A549 (cell line): Measurements from ENCODE around the gene PFN1. TPM values are rescaled to one million over a fixed set of nuclear protein-coding genes. Genes with fewer than 3 reads are reported as not detected.

Source experiments
- ATAC-seq, 2 experiments: fragments of 200-7000 bp in 1 of 2; fragments of >200 bp in 1 of 2; cut with Nextera tagmentation in 1 of 2; cut with Tn5 transposase in 1 of 2; 3 replicates each; pipeline versions ENCODE4 v1.8.0 to v1.9.1; 2018 to 2020; ENCODE audit warnings: mild to moderate bottlenecking in 1 of 2, moderate library complexity in 1 of 2
- CTCF ChIA-PET: fragments of 300-600 bp; sonication (Branson Sonifier 250); formaldehyde crosslinking; extraction: SDS; loops from one replicate; lab custom pipeline; 2021; ENCODE audit warnings: antibody characterized with exemption, inconsistent platforms; lab: Yijun Ruan, JAX
- POLR2A ChIA-PET: fragments of 350-600 bp; formaldehyde crosslinking; extraction: SDS; loops from one replicate; lab custom pipeline; 2021; ENCODE audit warnings: antibody characterized with exemption, inconsistent platforms; lab: Yijun Ruan, JAX
- DNase-seq, 2 experiments: peaks; one replicate each; pipeline versions ENCODE4 v3.0.0 to v3.0.0-alpha.2; 2011 to 2016; ENCODE audit warnings: low read depth in 1 of 2, low spot score in 1 of 2
- FAIRE-seq: peaks from 2 replicates; lab custom pipeline; 2011; peaks lifted over from hg19 to GRCh38; lab: Jason Lieb, UNC
- H3K27ac ChIP-seq, 2 experiments: fragments of >200 bp; sonication (Bioruptor Twin); formaldehyde crosslinking; 3 replicates each; pipeline ENCODE4 v1.5.1; 2016 to 2017
- H3K4me1 ChIP-seq: fragments of >200 bp; sonication (Bioruptor Twin); formaldehyde crosslinking; 3 replicates; pipeline ENCODE4 v1.6.1; 2016
- H3K4me2 ChIP-seq: fragments of >200 bp; sonication (Bioruptor Twin); formaldehyde crosslinking; 3 replicates; pipeline ENCODE4 v1.6.1; 2016
- H3K4me3 ChIP-seq: fragments of >200 bp; sonication (Bioruptor Twin); formaldehyde crosslinking; 3 replicates; pipeline ENCODE4 v1.5.1; 2016
- H3K9me3 ChIP-seq: fragments of >200 bp; sonication (Bioruptor Twin); formaldehyde crosslinking; 3 replicates; pipeline ENCODE4 v1.6.1; 2016
- BHLHE40 ChIP-seq: IDR thresholded peaks from 2 replicates; pipeline ENCODE4 v1.6.1; 2012; ENCODE audit warnings: low read depth, low read length, inconsistent platforms
- CBX2 ChIP-seq: fragments of 200-600 bp; sonication (generic); IDR thresholded peaks from 2 replicates; pipeline ENCODE4 v1.6.1; 2016; ENCODE audit warnings: low read depth, mild to moderate bottlenecking, borderline replicate concordance
- CEBPB ChIP-seq, 2 experiments: fragments of >200 bp in 1 of 2; sonication (Bioruptor Twin) in 1 of 2; formaldehyde crosslinking in 1 of 2; IDR thresholded peaks; 2 replicates each; pipeline ENCODE4 v1.6.1; 2012 to 2016
- CHD4 ChIP-seq: fragments of 200-600 bp; sonication (generic); IDR thresholded peaks from 2 replicates; pipeline ENCODE4 v1.6.1; 2016; ENCODE audit warnings: antibody characterized with exemption, mild to moderate bottlenecking, borderline replicate concordance
- HEYL ChIP-seq: fragments of 250-450 bp; sonication (Bioruptor Pico); IDR thresholded peaks from 2 replicates; pipeline ENCODE4 v1.8.0; 2021; ENCODE audit warnings: mild to moderate bottlenecking, moderate library complexity
- HOXA7 ChIP-seq: fragments of 250-450 bp; sonication (Bioruptor Pico); IDR thresholded peaks from 2 replicates; pipeline ENCODE4 v1.5.0; 2020; ENCODE audit warnings: mild to moderate bottlenecking, moderate library complexity
- KDM5A ChIP-seq: fragments of 200-600 bp; sonication (generic); IDR thresholded peaks from 2 replicates; pipeline ENCODE4 v1.6.1; 2016; ENCODE audit warnings: antibody characterized with exemption, mild to moderate bottlenecking
- NFE2L2 ChIP-seq: fragments of 150-350 bp; conservative IDR thresholded peaks from 2 replicates; pipeline ENCODE4 v1.6.1; 2014; ENCODE audit warnings: low read length
- PHF8 ChIP-seq: fragments of 200-600 bp; sonication (generic); IDR thresholded peaks from 2 replicates; pipeline ENCODE4 v1.6.1; 2016; ENCODE audit warnings: low read depth, mild to moderate bottlenecking, antibody characterized with exemption, moderate library complexity, borderline replicate concordance
- POLR2AphosphoS2 ChIP-seq: conservative IDR thresholded peaks from 2 replicates; pipeline ENCODE4 v1.6.1; 2012; ENCODE audit warnings: low read length, improper control_type of control experiment, inconsistent platforms
- RFX5 ChIP-seq: fragments of 450-650 bp; IDR thresholded peaks from 2 replicates; pipeline ENCODE4 v1.7.1; 2014; ENCODE audit warnings: antibody characterized with exemption, mild to moderate bottlenecking, moderate library complexity
- SREBF2 ChIP-seq: fragments of 450-650 bp; IDR thresholded peaks from 2 replicates; pipeline ENCODE4 v1.6.1; 2014; ENCODE audit warnings: mild to moderate bottlenecking, moderate library complexity
- TFCP2L1 ChIP-seq: fragments of 250-450 bp; sonication (Bioruptor Pico); IDR thresholded peaks from 2 replicates; pipeline ENCODE4 v1.5.0; 2021; ENCODE audit warnings: mild to moderate bottlenecking
- WGBS: methylation state at CpG from one replicate; pipeline ENCODE4 v1.1.6; 2017; ENCODE audit errors: missing lambda C conversion rate; 5-methylcytosine and 5-hydroxymethylcytosine counted together
- polyA plus RNA-seq, 4 experiments: library from polyadenylated mRNA; depleted of rRNA in 3 of 4; stranded (reverse); fragments of >200 nt; fragmentation: RNase III in 1 of 4; extraction: RNeasy Plus Mini Kit Qiagen cat#74134 plus additional on column Dnase treatment in 1 of 4; gene quantifications; 2 replicates in 3 of 4; 3 replicates in 1 of 4; pipeline ENCODE4 v1.2.3, GENCODE V29; 2011 to 2017
- TF ChIP-seq, protein P1 (sequence below): IDR thresholded peaks from 2 replicates; pipeline ENCODE4 v1.6.1; 2012
- TF ChIP-seq, protein P2 (sequence below): IDR thresholded peaks from 2 replicates; pipeline ENCODE4 v1.6.1; 2012; ENCODE audit warnings: low read depth, borderline replicate concordance
- TF ChIP-seq, protein P3 (sequence below): fragments of >200 bp; sonication (Bioruptor Twin); formaldehyde crosslinking; IDR thresholded peaks from 3 replicates; pipeline ENCODE4 v1.5.1; 2016
- TF ChIP-seq, protein P4 (sequence below): IDR thresholded peaks from 2 replicates; pipeline ENCODE4 v1.6.1; 2012
- TF ChIP-seq, protein P5 (sequence below): fragments of 200-600 bp; sonication (generic); IDR thresholded peaks from 2 replicates; pipeline ENCODE4 v1.6.1; 2016; ENCODE audit warnings: antibody characterized with exemption, mild to moderate bottlenecking, moderate library complexity
- TF ChIP-seq, protein P6 (sequence below): fragments of 450-650 bp; IDR thresholded peaks from 2 replicates; pipeline ENCODE4 v1.6.1; 2014; ENCODE audit warnings: antibody characterized with exemption

PFN1 gene
- polyA plus RNA-seq, 2 of the 4 experiments (the other 2 are of a cell fraction) = 1,732 to 3,230 TPM

DNA sequence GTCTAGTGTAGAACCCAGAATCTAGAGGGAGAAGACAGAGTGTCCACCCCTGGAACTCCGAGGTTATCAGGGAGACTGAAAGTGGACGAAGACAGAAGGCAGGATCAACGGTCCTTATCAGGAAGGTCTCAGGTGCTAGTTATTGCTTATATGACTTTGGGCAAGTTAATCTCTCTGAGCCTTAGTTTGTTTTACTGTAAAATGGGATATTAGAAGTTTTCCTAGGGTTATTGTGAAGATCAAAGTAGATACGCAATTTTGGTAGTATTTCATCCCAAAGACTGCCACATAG, 7.1 kb downstream of the PFN1 start:
- POLR2A ChIA-PET = interaction anchor here (3.2 kb wide), 1 partner anchor 25 kb away, joined by 83 read pairs; the partner anchor contains the start of gene SPAG7
- TF ChIP-seq RFX5 = no peak
- TF ChIP-seq, protein P1, sequence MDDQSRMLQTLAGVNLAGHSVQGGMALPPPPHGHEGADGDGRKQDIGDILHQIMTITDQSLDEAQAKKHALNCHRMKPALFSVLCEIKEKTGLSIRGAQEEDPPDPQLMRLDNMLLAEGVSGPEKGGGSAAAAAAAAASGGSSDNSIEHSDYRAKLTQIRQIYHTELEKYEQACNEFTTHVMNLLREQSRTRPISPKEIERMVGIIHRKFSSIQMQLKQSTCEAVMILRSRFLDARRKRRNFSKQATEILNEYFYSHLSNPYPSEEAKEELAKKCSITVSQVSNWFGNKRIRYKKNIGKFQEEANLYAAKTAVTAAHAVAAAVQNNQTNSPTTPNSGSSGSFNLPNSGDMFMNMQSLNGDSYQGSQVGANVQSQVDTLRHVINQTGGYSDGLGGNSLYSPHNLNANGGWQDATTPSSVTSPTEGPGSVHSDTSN = 0 out of 2 replicates have a peak, but pooled peaks have one; percentile 2
- TF ChIP-seq, protein P2, sequence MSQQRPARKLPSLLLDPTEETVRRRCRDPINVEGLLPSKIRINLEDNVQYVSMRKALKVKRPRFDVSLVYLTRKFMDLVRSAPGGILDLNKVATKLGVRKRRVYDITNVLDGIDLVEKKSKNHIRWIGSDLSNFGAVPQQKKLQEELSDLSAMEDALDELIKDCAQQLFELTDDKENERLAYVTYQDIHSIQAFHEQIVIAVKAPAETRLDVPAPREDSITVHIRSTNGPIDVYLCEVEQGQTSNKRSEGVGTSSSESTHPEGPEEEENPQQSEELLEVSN = 0 out of 2 replicates have a peak, but pooled peaks have one; percentile 6
- H3K4me1 ChIP-seq = peaks cover 62% of the 10 kb centered on the region
- H3K4me3 ChIP-seq = peak overlapping the region; percentile 85
- CTCF ChIA-PET = interaction anchor here (2.9 to 3.5 kb wide), 3 partner anchors 31 to 47 kb away, joined by 14 to 33 read pairs (median 15); partner anchors contain the start of gene CAMTA2
- ATAC-seq (no peak), FAIRE-seq (no peak), DNase-seq (no peak)
- H3K4me2 ChIP-seq = peak overlapping the region; percentile 90
- WGBS = 25% methylated on average over 4 of the region's 4 CpGs
- H3K27ac ChIP-seq = peak overlapping the region; percentile 89 to 93
- H3K9me3 ChIP-seq = no peaks in the 10 kb centered on the region

DNA sequence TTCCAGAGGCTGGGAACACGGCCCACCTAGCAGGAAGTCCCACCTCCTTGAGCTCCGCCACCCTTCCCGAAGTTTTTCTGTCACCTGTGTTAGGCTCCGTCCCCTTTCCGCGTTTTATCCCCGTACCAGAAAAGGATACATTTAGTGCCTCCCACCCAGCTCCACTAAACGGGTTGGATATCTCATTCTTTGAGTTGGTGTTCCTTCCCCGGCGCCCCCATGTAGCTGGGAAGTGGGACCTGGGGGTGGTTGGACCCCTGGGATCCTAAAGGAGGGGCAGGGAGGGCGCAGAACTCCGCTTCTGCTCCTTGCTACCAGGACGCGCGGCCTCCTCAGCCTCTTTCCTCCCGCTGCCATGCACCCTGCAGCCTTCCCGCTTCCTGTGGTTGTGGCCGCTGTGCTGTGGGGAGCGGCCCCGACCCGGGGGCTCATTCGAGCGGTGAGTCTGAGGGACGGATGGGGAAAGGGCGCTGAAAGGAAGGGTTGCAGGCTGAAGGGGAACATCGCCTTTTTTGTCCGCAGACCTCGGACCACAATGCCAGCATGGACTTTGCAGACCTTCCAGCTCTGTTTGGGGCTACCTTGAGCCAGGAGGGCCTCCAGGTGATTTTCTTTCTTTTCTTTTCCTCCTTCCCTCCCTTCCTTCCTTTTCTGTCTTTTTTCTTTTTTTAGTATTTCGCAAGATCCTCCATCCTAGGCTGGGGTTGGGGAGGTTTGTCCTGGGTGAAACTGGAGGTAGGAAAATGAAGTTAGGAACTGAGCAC, 7.6 kb downstream of the PFN1 start:
- POLR2A ChIA-PET = interaction anchor here (0.8 to 3.2 kb wide), 19 partner anchors 9 to 231 kb away, joined by 3 to 83 read pairs (median 7); partner anchors contain the start of genes ARRB2, CAMTA2, CHRNE and ENO3
- Histone ChIP-seq H3K4me3 (peak overlapping the region; percentile 85), H3K4me2 (peak overlapping the region; percentile 90), H3K27ac (peak overlapping the region; percentile 89 to 93)
- ATAC-seq (peak; percentile 69 to 76), FAIRE-seq (peak; percentile 54), DNase-seq (peak in 1 of 2 experiments; percentile 97)
- 2% methylated on average over 29 of the region's 29 CpGs for WGBS
- CTCF ChIA-PET = interaction anchor here (0.8 to 3.5 kb wide), 14 partner anchors 12 to 105 kb away, joined by 3 to 33 read pairs (median 8); partner anchors contain the start of genes CAMTA2, CHRNE and SPAG7
- TF ChIP-seq POLR2AphosphoS2 (peak; percentile 89), PHF8 (0 out of 2 replicates have a peak, but pooled peaks have one; percentile 19), CHD4 (no peak), NFE2L2 (no peak), SREBF2 (no peak), HOXA7 (0 out of 2 replicates have a peak, but pooled peaks have one; percentile 31), CEBPB (IDR thresholded peaks at IDR 0.05) (peak in 1 of 2 experiments; percentile 66; a peak in 2 of 4 replicates), KDM5A (peak; percentile 69), TFCP2L1 (peak; percentile 58; the same call in 1 of the 2 replicates), CBX2 (no peak), BHLHE40 (no peak), HEYL (no peak)
- TF ChIP-seq, protein P3, sequence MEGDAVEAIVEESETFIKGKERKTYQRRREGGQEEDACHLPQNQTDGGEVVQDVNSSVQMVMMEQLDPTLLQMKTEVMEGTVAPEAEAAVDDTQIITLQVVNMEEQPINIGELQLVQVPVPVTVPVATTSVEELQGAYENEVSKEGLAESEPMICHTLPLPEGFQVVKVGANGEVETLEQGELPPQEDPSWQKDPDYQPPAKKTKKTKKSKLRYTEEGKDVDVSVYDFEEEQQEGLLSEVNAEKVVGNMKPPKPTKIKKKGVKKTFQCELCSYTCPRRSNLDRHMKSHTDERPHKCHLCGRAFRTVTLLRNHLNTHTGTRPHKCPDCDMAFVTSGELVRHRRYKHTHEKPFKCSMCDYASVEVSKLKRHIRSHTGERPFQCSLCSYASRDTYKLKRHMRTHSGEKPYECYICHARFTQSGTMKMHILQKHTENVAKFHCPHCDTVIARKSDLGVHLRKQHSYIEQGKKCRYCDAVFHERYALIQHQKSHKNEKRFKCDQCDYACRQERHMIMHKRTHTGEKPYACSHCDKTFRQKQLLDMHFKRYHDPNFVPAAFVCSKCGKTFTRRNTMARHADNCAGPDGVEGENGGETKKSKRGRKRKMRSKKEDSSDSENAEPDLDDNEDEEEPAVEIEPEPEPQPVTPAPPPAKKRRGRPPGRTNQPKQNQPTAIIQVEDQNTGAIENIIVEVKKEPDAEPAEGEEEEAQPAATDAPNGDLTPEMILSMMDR = no peak
- TF ChIP-seq, protein P2 = 0 out of 2 replicates have a peak, but pooled peaks have one; percentile 17
- TF ChIP-seq, protein P1 = 0 out of 2 replicates have a peak, but pooled peaks have one; percentile 30
- TF ChIP-seq, protein P4, sequence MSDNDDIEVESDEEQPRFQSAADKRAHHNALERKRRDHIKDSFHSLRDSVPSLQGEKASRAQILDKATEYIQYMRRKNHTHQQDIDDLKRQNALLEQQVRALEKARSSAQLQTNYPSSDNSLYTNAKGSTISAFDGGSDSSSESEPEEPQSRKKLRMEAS = no peak
- TF ChIP-seq, protein P5, sequence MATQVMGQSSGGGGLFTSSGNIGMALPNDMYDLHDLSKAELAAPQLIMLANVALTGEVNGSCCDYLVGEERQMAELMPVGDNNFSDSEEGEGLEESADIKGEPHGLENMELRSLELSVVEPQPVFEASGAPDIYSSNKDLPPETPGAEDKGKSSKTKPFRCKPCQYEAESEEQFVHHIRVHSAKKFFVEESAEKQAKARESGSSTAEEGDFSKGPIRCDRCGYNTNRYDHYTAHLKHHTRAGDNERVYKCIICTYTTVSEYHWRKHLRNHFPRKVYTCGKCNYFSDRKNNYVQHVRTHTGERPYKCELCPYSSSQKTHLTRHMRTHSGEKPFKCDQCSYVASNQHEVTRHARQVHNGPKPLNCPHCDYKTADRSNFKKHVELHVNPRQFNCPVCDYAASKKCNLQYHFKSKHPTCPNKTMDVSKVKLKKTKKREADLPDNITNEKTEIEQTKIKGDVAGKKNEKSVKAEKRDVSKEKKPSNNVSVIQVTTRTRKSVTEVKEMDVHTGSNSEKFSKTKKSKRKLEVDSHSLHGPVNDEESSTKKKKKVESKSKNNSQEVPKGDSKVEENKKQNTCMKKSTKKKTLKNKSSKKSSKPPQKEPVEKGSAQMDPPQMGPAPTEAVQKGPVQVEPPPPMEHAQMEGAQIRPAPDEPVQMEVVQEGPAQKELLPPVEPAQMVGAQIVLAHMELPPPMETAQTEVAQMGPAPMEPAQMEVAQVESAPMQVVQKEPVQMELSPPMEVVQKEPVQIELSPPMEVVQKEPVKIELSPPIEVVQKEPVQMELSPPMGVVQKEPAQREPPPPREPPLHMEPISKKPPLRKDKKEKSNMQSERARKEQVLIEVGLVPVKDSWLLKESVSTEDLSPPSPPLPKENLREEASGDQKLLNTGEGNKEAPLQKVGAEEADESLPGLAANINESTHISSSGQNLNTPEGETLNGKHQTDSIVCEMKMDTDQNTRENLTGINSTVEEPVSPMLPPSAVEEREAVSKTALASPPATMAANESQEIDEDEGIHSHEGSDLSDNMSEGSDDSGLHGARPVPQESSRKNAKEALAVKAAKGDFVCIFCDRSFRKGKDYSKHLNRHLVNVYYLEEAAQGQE = no peak
- TF ChIP-seq, protein P6, sequence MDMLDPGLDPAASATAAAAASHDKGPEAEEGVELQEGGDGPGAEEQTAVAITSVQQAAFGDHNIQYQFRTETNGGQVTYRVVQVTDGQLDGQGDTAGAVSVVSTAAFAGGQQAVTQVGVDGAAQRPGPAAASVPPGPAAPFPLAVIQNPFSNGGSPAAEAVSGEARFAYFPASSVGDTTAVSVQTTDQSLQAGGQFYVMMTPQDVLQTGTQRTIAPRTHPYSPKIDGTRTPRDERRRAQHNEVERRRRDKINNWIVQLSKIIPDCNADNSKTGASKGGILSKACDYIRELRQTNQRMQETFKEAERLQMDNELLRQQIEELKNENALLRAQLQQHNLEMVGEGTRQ = no peak
- TF ChIP-seq, all 56 proteins: peak for 8
- Histone ChIP-seq H3K4me1 (peaks cover 56% of the 10 kb centered on the region), H3K9me3 (no peaks in the 10 kb centered on the region)
